Raji (cell line): ENCODE measurements around the gene NIPA2.

Source experiments
- POLR2A ChIP-seq: IDR thresholded peaks from 2 replicates; pipeline ENCODE4 v1.6.1; 2011; ENCODE audit warnings: low read depth, low read length, control low read depth; ENCODE audit not compliant: insufficient read depth

The NIPA2 gene

DNA sequence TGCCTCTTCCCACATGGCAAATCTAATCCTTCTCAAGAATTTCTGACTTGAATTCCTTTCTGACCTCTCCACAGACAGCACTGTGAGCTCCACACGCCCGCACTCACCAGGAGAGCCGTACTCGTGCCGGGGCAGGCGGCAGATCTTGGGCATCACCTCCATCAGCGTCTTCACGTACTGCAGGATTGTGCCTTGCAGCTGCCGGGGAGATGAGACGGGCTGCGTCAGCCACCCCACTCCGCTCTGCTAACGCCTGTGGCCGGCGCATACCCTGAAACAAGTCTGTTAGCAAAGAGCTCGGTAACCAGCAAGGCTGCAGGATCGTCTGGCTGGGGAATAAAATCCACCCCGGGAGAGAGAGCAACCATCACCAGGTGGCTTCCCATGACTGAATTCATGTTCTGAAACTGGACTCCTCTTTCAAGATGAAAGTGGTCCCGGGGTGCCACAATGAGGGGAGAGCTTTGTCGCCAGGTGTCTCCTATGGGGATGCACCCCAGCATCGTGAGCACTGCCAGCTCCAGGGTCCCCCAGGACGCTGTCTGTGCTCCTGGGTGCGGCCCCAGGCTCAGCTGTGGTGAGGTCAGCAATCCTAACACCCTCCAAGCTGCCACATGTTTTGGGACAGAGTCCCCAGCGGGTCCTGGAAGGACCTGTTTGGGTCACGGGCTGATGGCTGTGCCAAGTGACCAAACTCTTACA is 43.4 kb downstream of the NIPA2 start:
- TF ChIP-seq POLR2A, result no peak

DNA sequence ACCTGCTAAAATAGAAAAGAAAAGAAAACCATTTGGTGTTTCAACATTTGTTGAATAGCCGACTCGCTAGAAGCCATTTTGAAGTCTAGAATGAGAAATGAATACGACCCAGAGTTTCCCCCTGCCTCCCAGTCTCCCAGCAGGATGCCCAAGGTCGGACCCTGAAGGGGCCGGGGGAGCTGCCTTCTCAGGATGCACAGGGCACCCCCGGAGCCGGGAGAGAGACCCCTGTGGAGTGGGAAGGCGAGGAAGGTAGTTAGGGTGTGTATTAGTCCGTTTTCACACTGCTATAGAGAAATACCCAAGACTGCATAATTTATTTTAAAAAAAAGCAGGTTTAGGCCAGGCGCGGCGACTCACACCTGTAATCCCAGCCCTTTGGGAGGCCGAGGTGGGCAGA is 44.7 kb downstream of the NIPA2 start:
- TF ChIP-seq POLR2A, result no peak

DNA sequence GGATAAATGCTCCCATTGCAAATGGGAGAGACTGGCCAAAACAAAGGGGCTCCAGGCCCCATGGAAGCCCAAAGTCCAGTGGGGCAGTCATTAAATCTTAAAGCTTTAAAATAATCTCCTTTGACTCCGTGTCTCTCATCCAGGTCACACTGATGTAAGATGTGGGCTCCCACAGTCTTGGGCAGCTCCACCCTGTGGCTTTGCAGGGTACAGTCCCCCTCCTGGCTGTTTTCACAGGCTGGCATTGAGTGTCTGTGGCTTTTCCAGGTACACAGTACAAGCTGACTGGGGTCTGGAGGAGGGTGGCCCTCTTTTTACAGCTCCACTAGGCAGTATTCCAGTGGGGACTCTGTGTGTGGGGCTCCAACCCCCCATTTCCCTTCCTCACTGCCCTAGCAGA is 45.9 kb downstream of the NIPA2 start:
- TF ChIP-seq POLR2A, result no peak

DNA sequence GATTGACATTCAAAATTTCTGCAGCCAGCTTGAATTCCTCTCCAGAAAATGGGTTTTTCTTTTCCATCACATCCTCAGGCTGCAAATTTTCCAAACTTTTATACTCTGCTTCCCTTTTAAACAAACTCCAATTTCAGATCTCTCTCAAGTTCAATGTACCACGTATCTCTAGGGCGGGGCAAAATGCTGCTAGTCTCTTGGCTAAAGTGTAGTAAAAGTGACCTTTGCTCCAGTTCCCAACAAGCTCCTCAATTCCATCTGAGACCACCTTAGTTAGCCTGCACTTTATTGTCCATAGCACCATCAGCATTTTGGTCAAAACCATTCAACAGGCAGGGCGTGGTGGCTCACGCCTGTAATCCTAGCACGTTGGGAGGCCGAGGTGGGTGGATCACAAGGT is 46.7 kb downstream of the NIPA2 start:
- TF ChIP-seq POLR2A, result no peak

DNA sequence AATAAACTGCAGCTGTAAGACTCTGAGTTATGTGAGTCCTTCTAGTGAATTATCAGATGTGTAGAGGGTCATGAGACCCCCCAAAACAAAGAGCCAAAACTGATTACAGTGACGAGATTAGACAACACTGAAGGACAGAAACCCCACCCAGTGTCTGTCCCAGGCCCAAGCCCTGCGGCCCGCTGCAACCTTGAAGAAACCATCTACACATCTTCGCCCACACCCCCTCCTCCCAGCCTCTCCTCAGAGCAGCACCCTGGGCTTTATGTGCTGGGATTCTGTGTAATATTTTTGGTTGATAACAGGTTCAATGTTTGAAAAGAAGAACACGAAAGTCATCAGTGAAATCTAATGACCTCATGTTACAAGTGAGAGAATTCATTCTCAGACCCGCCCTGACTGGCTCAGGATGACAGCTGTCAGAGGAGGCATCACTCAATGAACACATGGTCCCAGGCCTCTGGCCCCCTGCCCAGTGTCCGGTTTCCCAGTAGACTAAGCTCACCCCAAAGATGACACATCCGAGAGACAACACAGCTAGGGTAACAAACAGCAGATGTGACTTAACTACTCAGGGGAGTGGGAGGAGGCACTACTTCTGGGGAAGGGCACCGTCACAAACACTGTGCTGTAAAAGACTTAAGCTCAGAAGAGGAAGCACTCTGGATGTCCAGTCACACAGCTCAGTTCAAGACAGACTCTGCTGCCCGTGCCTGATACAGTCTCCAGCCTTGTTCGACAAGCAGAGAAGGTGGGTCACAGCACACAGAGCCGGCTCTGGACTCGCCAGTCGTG is 48.9 kb downstream of the NIPA2 start:
- TF ChIP-seq POLR2A, result no peak

DNA sequence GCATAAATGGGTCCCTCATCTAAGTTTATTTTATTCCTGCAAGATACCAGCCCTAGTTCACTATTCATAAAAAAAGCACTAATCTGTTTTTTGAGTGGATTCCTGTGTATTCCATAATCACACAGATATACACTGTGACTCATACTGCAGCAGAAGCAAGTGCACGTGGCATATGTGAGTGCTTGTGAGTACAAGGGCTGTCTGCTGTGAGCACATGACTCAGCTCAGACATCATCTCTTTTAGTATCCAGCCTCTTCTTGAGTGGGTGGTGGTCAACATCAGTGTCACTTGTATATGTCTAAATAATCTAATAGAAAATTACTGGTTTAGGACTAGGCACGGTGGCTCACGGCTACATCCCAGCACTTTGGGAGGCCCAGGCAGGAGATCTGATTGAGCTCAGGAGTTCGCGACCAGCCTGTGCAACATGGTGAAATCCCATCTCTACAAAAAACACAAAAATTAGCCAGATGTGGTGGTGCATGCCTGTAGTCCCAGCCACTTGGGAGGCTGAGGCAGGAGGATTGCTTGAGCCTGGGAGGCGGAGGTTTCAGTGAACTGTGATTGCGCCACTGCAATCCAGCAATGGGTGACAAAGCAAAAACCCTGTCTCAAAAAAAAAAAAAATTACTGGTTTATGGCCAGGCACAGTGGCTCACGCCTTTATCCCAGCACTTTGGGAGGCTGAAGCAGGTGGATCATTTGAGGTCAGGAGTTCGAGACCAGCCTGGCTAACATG is 49.8 kb downstream of the NIPA2 start:
- TF ChIP-seq POLR2A, result no peak

DNA sequence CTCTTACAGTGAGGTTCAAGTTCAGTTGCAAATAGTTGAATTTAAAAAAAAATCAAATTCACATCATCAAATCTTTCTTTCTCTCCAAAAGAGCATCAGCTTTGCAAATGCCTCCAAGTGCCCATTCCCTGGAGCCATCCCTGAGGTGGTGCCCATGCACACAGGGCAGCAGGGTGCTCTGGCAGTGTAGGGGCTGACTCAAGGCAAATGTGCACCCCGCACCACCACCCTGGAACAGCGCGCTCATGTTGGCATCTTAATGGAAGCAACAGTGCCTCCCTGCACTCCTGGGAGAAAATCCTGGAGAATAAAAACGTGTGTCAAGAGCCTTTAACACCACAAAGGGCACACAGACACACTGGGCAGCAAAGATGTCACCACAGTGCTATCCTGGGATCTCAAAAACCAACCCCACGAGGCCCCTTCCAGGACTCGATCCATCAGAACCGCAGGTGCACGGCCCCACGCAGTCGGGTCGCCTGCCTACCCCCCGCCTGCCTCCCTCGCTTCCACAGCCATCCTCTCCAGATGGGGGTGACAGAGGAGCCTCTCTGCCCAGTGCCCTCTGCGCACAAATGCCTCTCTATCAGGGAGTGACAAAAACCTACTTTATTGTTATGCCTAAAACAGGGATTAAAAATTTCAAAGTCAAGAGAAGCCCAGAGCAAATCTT is 50.8 kb downstream of the NIPA2 start:
- no peak for TF ChIP-seq POLR2A

DNA sequence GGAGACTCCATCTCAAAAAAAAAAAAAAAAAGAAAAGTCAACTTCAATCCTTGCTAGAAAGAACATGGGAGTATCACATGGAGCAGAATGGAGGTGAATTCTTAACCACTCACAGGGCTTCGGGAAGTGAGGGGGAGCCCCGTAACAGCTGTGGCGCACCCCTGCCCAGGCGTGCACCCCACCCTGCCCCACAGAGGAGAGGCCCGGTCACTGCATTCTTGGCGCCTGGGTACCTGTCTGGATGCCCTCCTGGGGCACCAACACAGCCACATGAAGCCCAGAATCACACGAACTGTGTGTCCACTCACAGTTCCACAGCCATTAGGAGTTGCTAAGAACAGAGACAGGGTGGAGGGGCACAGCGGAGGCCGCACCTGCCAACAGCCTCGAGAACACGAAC is 51.8 kb downstream of the NIPA2 start:
- no peak for TF ChIP-seq POLR2A

DNA sequence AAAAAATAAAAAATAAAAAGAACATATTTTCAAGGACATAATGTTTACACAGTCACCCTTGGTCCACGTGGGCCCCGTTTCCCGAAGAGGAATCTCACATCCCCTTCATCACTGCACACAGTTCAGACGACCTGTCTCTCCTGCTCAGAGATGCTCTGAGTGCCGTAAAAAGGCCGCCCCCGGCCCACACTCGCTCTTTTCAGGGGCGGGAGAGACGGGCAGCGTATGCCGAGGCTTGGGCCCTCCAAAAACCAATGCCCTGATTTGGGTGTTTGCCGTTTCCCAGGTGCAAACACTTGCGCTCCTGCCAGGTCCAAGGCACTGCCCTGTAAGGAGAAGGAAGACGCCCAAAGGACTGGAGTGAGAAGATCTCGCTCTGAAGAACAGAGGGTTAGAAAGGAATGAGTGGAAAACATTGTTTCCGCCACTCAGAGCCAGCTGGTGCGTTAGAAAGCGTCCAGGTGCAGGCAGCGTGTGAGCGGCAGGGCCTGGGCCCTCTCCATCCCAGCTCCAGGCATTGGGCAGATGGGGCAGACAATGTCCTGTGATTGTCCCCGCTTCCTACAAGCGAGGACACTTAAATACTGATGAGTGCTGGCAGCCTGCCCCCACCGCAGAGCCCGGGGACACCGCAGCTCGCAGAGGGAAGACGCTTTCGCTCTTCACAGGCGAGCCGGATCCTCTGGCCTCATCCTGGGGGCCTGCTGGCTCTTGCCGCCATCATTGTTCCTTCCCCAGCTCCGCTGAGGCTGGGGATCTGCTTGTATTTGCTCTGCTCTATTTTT is 53.2 kb downstream of the NIPA2 start:
- TF ChIP-seq POLR2A, result no peak

DNA sequence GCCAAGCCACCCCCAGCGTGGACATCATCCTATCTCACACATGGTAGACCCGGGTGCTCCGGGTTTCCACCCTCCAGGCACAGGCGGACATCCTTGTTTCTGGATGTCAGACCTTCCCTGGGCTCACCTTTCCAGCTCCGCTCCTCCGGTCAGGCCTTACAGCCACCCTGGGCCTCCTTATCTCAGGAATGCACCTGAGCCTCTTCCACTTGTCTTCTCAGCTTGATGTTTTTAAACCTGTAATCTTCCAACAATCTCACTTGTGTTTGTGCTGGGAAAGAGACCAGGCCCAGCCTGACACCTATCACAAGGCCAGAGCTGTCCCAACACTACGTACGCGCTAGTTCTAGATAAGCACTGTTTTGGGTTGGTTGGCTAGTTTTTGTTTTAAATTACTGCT is 53.9 kb downstream of the NIPA2 start:
- no peak for TF ChIP-seq POLR2A

DNA sequence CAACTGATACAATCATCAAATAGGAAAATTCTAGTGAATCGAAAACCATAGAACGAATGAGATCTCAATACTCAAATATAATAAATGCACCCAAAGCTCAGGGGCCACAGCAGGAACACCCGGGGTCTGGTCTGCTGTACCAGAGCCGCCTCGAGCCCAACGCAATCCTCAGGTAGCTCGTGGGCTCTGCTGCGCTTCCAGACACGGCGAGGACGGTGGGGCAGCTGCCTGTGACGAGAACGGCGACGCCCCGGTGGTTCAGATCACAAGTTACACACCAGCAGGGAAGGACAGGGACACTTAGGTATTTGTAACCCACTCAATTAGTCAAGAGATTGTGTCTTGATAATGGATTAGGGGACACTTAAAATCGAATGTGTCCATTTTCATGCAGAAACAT is 54.6 kb downstream of the NIPA2 start:
- TF ChIP-seq POLR2A, result no peak

DNA sequence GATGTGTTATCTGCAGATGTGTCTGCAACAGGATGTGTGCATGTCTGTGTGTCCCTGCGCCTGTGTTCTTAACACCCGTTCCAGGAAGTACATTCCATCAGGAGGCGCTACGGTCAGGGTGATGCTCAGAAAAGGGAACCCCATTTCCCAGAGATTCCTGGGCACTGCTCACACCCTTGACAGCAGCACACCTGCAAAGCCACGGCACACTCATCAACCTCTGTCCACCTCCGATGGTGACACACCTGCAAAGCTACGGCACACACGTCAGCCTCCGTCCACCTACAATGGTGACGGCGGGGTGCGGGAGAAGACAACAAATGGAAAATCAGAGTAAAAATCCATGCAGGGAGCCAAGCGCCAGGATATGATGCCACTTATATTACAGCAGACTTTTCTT is 55.4 kb downstream of the NIPA2 start:
- TF ChIP-seq POLR2A, result no peak

DNA sequence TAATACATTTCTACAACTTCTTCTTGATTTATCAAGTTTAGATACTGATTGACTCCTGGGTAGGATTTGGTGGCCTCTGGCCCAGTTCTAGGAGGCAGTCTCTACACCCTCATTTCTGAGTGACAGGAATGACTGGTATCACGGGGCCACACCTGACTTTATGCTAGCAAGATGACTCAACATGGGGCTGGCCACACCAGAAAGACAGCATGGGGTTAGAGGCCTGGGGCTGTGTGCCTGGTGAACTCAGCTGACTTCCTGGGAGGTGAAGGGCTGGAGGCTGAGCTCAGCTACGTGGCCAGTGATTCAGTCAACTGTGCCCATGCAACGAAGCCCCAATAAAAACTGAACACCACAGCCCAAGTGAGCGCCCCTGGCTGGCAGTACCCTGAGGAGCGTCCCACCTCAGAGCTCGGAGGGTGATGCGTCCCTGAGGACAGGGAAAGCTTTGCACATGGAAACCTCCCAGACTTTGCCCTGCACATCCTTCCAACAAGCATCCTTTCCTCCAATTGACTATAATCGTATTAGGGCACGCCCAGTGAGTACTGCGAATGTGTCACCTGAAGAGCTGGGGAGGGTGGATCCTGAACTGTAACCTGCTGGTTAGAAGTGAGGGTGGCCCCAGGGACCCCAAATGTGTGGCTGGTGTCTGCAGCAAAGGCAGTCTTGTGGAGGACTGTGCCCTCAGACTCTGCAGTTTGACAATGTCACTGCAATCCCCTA is 57.2 kb downstream of the NIPA2 start:
- no peak for TF ChIP-seq POLR2A

DNA sequence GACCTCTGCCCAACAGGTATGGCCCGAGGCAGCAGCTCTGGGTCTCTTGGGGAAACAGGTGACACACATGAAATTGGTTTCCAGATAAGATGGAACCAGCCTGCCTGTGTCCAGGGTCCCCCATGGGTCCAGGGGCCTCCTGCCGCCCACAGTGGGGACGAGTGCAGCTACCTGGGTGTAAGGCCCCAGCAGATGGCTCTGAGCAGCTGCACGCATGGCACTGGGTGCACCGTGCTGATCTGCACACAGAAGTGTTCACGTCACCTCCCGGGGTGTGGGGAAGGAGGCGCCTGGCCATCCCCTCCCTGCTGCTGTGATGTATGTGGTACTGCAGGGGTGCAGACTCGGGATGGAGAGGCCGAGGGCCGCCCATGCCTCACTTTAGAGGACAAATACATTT is 63.6 kb downstream of the NIPA2 start:
- no peak for TF ChIP-seq POLR2A
